Testis (tissue), 2 donors: ENCODE measurements around the gene MINDY2.

ENCODE experiments used
- CTCF ChIP-seq, 3 experiments: fragments of 450-650 bp in 2 of 3; fragments of 200-600 bp in 1 of 3; sonication (generic) in 1 of 3; IDR thresholded peaks; one replicate each; pipeline ENCODE4 v1.5.1; 2016 to 2019; ENCODE audit warnings: antibody characterized with exemption in 3 of 3, mild to moderate bottlenecking in 2 of 3, moderate library complexity in 1 of 3
- POLR2A ChIP-seq: fragments of 450-650 bp; IDR thresholded peaks from one replicate; pipeline ENCODE4 v1.6.1; 2017; ENCODE audit warnings: antibody characterized with exemption, mild to moderate bottlenecking, moderate library complexity

DNA sequence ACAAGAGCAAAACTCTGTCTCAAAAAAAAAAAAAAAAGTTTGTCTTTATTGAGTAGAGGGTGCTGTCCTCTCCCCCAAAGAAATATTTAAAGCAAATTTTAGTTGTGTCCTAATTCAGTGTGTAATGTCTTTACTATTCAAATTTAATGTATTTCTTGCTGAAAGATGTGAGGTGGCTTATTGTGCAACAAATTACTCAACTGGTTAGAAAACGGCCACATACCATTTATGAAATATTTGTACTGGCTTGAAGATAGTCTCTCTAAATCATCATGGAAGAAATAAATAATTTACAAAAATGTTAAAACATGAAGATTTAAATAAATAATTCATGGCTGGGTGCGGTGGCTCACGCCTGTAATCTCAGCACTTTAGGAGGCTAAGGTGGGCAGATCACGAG is 99.3 kb downstream of the MINDY2 start:
- no peak for TF ChIP-seq CTCF (IDR thresholded peaks at IDR 0.05)
- TF ChIP-seq POLR2A: no peak
